ENCODE data around the gene WNT11.

The WNT11 gene

GRCh38 chr11:76151556-76152085 is 54.7 kb downstream of the WNT11 start:
- no peak for DNase-seq

- DNase-seq: no peak
Measured at GRCh38 chr11:76150141-76150540, 56.2 kb downstream of the WNT11 start.

- no peak for DNase-seq
Measured at GRCh38 chr11:76149713-76150112, 56.6 kb downstream of the WNT11 start.

- DNase-seq: no peak
Measured at GRCh38 chr11:76148941-76149613, 57.2 kb downstream of the WNT11 start.

- no peak for DNase-seq
Measured at GRCh38 chr11:76148231-76148630, 58.1 kb downstream of the WNT11 start.

- DNase-seq: no peak
Measured at GRCh38 chr11:76147106-76147740, 59.1 kb downstream of the WNT11 start.

- no peak for DNase-seq
Measured at GRCh38 chr11:76143274-76143673, 63.0 kb downstream of the WNT11 start.

- DNase-seq: no peak
Measured at GRCh38 chr11:76141901-76142588, 64.3 kb downstream of the WNT11 start.

GRCh38 chr11:76140912-76141574 is 65.3 kb downstream of the WNT11 start:
- DNase-seq: no peak

- DNase-seq: no peak
Measured at GRCh38 chr11:76139314-76139713, 67.0 kb downstream of the WNT11 start.

Measured in bone marrow (tissue), 2 donors.